HG02588 (cell line): ENCODE data around the gene TGIF1.
A peak's percentile ranks its signal among the peaks of the same experiment; 100 is the strongest.
"Not testable (repeated sequence)": the region's sequence is repeated elsewhere in the genome, so short reads cannot be mapped to it uniquely, and the experiment has no call there.

Experiments
- ATAC-seq: cut with Tn5 transposase; IDR thresholded peaks from one replicate; pipeline ENCODE4 v1.9.1; 2021; ENCODE audit warnings: mild to moderate bottlenecking, moderate library complexity; ENCODE audit not compliant: unreplicated experiment

TGIF1 gene

DNA sequence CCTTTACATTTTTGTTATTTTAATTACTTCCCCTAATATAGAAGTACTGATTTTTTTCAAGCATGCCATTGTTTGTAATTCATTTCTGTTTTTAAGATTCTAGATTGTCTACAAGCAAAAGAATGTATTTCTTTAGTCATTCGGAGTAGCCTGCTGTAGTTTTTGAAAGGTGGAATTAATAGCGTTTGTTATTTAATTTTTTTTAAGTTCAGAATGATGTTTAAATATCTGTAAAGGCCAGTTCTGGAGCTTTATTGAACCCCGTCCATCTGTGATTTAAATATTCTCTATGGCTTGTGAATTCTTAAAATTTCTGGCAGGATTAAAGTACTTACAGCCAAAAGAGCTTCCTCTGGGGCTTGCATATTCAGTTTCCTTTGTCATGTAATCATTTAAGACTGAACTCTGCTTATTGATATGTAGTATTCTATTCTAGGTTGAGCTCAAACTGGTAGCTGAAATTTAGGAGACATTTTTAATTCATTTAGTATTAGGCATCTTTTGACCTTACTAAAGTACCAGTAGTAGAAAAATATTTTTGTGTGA is 5.2 kb downstream of the TGIF1 start:
- ATAC-seq: no peak

DNA sequence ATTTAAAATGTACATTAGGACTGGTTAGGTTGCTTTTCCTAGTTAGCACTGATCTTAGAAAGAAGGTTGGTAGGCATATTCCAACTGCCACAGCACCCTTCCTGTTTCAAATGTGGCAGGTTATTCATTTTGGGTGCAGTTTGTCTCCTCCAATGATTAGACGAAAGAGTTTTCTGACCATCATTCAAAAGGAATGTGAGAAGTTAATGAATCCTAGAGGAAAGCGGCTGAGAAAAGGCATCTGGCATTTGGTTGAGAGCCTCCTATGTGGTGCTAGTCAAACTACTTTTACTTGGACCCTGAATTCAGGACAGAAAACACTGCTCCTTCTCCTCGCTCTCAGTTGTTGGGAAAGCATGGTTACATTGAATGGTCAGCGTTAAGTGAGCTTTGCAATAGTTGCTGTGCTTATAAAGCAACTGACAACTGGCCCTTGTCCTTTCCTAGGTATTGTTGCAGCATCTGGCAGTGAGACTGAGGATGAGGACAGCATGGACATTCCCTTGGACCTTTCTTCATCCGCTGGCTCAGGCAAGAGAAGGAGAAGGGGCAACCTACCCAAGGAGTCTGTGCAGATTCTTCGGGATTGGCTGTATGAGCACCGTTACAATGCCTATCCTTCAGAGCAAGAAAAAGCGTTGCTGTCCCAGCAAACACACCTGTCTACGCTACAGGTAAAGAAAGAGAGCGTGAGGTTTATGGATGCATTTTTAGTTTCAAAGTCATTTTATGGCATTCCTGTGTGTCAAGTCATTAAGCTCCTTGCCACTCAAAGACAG is 6.1 kb downstream of the TGIF1 start:
- no peak for ATAC-seq

DNA sequence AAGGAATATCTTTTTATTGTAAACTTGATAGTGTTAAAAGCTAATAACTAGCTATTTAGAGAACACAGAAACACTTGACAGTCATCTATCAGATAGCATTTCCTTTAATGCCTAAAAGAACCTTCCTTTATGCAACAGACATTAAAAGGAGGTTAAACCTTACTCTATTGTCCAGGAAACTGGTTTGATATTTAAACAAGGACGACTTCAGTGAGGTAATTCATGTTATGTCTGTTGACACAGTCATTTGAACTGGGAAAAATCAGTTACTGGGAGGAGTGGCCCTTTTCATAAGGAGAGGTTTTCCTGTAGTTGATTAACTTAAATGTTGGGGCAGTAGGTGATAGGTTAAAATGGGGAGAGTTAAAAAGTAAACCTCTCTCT is 6.7 kb downstream of the TGIF1 start:
- ATAC-seq: no peak

DNA sequence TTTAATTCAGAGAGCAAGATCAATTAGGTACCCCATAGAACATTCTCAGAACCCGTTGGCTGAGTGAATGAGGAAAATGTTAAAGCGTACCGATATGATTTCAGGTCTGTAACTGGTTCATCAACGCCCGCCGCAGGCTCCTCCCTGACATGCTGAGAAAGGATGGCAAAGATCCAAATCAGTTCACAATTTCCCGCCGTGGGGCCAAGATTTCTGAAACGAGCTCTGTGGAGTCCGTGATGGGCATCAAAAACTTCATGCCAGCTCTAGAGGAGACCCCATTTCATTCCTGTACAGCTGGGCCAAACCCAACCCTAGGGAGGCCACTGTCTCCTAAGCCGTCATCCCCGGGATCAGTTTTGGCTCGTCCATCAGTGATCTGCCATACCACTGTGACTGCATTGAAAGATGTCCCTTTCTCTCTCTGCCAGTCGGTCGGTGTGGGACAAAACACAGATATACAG is 7.3 kb downstream of the TGIF1 start:
- ATAC-seq: no peak

DNA sequence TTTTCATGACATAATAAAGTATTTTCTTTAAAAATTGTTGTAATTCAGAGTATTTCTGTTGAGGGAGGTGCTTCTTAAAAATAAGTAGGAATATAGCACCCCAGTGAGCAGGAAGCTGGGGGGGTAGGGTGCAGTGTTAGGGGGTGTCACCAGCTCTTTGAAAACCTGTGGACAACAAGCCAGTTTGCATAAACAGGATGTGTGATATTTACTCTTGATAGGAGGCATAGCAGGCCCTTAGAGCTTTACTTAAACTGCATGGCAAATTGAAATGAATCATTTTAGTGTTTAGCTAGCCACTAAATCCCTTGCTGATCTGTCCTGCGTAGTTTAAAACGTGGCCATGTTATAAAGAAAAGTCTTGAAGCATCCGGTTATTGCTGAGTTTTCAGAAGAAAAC is 8.4 kb downstream of the TGIF1 start:
- ATAC-seq: no peak

DNA sequence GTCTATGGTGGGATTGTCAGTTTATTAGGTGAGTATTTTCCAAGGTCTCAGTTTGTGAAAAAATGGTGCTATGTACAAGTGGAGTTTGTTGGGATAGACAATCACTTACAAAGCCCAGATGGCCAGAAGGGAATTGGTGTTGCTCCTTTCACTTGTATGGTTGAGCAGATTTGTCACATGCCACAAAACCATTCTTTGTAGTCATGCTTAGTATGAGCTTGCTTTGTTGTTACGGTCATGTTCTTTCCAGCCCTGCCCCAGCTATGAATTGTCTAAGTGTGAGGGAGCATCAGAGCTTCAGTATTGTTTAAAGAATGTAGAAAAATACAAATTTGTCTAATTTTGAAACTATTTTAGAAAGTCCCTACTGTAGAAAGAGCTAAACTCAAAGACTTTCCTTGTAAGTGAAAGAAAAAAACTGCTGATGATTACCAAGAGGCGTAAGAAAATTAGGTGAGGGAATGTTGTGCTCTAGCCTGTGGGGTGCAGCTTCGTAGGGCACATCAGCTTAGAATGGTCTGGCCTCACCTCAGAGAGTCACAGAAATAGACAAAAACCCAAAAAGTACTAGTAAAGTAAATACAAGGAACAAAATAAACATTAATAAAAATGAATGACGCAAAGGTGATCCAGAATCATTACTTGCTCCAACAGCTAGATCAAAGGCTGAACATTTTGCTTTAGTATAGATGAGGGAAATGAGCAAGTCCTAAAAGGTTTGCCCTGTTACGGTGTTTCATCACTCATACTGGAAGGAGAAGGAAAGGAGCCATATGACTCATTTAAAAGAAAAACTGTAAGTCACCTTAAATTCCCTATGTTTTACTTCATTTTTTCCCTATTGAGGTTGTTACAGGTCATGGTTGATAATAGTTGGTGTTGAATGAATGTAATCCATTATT is 9.2 kb downstream of the TGIF1 start:
- ATAC-seq: no peak

DNA sequence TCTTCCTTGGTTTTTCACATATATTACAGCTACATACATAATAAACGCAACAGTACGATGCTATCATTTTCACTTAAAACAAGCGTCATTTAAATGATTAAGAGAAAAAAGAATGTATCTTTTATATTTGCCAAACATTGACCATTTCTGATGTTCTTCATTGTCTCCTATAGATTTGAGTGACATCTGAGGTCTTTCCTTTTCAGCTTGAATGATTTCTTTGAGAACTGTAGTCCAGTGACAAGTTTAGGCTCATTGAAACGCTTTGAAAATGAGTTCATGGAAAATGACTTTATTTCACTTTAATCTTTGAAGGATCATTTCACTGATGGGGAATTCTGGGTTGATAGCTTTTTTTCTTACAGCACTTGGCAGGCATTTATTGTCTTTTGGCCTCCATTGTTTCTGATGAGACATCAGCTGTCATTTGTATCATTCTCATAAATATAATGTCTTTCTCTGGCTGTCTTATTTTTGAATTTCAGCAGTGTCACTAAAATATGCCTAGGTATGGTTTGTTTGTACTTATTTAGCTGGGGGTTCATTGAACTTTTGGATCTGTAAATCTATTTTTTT is 10.9 kb downstream of the TGIF1 start:
- no peak for ATAC-seq

DNA sequence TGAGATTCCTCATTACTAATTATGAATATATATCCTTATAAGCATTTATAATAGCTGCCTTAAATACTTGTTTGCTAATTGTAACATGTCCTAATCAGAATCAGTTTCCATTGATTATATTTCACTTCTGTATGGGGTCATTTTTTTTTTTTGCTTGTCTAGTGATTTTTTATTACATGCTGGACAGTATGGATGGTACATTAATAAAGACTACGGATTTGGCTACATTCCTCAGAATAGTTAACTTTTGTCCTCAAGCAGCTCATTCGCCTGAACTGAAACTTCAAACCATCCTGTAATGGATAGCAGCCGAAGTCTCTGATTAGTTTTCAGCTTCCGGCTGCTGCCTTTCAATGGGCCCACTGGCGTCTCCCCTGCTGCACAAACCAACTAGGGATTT is 11.7 kb downstream of the TGIF1 start:
- no peak for ATAC-seq

DNA sequence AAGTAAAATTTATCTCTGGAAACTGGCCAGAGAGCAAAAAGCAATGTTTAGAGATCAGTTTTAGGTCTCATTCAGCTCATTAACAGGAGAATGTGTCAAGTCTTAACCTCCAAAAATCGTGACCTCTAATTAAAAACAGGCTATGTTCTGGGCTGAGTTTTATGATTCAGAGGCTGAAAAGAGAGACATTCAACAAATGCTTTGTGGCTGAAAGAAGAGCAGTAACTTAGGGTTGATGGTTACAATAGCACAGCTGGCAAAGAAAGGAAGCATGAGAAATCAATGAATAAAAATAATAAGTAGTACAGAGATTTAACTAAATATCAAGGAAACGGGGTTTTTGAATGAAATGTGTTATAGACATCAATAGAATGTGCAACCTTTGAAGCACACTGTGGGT is 13.1 kb downstream of the TGIF1 start:
- ATAC-seq: no peak

DNA sequence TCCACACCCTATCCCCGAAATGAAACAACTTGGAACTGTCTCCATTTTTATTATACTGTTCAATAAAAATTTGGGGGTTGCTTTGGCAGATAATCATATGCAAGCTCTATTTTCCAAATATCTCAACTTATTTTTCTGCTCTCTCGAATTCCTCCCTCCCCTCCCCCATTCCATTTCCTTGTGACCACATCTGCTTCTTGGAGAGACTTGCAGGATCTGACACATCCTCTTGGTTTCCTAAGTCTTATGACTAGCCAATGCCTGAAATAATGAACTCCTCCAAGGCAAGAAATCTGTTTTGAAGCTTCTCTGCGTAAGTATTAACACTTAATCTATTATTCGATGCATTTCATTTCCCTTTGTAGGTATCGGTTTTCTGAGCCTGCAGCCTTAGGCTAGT is 16.1 kb downstream of the TGIF1 start:
- ATAC-seq: no peak

DNA sequence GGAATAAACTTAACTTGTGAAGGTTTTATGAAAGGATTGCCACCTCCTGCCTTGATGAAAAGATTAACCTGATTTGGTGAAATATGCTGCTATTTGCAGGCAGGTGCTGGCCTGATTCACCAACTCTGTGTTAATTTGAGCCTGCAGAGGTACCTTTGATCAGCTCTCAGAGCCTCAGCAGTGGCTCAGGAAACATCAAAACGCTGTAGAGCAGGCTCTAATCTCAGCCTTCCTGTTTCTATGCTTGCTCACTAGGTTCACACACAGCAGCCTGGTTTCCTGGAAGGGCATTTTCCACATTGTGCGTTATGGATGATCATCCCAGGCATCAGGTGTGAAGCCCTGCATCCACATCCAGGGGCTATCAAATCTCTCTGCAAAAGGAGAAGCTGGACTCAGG is 16.9 kb downstream of the TGIF1 start:
- no peak for ATAC-seq

DNA sequence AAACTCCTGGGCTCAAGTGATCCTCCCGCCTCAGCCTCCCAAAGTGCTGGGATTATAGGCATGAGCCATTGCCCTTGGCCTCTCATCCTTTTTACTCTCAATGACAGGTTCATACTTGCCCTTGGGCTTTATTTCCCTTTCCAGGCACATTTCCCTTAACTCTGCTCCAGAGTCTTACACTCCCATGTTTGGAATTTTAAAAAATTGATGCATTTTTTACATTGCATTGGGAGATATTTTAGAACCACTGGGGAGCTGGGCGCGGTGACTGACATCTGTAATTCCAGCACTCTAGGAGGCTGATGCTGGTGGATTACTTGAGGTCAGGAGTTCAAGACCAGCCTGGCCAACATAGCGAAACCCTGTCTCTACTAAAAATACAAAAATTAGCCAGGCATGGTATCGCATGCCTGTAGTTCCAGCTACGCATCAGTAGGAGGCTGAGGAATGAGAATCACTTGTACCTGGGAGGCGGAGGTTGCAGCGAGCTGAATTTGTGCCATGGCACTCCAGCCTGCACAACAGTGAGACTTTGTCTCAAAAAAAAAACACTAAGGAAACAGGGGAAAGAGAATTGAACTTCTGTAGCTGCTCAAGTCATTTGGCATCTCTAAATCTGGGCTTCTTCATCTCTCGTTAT is 18.2 kb downstream of the TGIF1 start:
- ATAC-seq: no peak

DNA sequence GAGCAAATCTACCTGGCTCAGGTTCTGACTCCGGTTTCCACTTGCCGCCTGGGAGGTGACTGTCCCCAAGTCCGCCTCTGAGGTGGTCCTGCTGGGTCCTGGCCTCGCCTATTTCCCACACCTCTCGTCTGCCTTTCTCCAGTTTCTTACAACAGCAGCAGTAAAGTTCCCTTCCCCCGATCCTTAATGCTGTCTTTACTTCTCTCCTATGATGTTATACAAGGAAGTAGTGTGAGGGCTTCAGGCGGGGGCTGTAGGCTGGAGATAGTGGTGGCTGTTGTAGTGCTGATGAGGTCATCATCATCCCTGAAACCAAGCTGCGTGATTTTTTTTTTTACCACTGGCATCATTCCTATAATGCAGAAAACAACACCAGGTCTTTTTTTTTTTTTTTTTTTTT is 18.9 kb downstream of the TGIF1 start:
- no peak for ATAC-seq

DNA sequence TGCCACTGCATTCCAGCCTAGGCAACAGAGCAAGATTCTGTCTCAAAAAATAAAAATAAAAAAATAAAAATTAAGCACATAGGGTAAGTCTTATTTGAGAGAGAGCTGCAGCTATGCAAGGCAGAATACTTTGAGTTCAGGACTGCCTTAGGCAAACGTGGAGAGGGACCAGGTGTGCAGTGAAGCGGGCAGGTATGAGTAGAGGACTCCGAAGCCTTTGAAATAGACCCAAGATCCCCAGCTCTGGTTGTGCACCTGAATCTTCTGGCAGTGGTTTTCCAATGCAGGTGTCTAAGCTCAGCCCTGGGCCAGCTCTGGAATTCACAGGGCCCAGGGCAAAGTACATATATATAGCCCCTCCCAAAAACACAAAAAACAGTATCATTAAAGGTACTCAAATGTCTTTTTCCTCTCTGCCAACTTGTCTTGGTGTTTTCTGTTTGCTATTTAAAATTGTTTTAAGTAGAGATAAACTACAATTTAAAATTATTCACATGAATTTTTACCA is 21.2 kb downstream of the TGIF1 start:
- ATAC-seq: no peak

DNA sequence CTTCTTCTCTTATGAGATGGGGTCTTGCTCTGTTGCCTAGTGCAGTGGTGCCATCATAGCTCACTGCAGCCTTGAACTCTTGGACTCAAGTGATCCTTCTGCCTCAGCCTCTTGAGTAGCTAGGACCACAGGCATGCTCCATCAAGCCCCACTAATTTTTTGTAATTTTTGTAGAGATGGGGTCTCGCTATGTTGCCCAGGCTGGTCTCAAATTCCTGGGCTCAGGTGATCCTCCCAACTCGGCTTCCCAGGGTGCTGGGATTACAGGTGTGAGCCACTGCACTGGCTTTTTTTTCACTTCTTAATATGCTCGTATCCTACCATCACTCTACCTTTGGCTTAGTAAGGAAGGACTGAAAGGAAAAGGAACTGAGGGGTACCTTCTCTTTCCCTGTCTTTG is 22.1 kb downstream of the TGIF1 start:
- not testable (repeated sequence) for ATAC-seq

DNA sequence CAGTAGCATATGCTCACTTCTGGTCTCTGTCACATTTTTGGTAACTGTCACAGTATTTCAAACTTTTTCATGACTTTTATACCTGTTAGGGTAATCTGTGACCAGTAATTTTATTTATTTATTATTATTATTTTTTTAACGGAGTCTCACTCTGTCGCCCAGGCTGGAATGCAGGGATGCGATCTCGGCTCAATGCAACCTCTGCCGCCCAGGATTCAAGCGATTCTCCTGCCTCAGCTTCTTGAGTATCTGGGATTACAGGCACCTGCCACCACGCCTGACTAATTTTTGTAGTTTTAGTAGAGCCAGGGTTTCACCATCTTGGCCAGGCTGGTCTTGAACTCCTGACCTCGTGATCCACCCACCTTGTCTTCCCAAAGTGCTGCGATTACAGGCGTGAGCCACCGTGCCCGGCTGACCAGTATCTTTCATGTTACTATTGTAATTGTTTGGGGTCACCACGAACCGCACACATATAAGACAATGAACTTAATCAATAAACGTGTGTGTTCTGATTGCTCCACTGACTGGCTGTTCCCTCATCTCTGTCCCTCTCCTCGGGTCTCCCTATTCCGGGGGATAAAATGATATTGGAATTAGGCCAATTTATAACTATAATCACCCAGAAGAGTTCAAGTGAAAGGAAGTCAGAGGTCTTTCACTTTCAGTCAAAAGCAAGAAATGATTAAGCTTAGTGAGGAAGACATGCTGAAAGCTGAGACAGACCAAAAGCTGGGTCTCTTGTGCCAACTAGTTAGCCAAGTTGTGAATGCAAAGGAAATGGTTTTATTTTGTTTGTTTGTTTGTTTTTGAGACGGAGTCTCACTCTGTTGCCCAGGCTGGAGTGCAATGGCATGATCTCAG is 22.9 kb downstream of the TGIF1 start:
- peak; percentile 53 for ATAC-seq

DNA sequence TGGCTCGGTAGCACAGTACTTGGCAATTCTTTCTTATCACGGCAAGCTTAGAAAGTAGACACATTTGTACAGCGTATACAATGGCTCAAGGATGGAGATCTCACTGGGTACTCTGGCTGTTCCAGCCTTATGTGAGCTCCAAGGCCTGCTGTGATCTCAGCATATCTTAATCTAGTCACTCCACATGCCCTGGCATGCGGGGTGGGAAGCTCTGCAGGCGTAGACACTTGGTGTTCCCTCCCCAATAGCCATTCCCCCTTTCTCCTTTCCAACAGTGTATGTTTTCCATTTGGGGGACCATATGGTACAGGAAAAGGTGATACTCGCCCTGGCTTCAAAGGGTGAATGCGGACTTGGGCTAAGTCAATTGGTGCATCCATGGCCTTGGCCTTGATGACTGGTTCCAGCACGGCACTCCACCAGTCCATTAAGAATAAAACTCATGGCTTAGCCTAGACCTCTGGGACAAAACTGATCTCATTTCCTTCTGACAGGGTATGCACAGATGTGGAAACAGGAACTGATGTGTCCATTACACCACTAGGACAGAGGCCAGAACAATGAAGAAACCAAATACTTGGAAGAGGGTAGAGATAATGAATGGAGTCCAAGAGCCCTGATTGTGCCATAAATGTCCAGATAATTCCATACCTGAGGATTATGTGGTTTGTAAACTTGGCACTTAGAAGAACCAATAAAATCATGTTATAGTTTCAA is 28.4 kb downstream of the TGIF1 start:
- no peak for ATAC-seq

DNA sequence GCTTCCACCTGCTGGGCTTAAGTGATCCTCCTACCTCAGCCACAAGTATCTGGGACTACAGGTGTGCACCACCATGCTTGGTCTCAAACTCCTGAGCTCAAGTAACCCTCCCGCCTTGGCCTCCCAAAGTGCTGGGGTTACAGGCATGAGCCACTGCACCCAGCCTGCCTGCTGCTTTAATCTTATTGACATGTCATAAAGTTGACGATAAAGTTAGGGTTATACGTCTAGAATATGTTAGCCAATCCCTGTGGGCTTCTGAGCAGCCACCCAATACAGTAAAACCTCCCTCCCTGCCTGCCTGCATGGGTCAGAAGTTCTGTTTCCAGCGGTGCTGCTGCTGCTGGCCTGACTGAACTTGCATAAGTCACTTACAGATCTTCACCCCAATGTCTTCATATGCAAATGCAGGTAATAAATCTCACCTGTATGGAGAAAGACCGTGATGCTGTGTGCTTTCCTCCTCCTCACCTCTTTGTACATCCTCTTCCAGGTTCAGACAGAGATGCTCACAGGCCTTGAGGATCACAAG is 30.1 kb downstream of the TGIF1 start:
- no peak for ATAC-seq
